ENCODE data around the gene CR2. TPM values are rescaled to one million over a fixed set of nuclear protein-coding genes. Genes with fewer than 3 reads are reported as not detected.
"Not testable (repeated sequence)": the region's sequence is repeated elsewhere in the genome, so short reads cannot be mapped to it uniquely, and the experiment has no call there.

Gene CR2
- total RNA-seq, 1 donor, result 1.4 TPM

- Histone ChIP-seq H3K9me3 (ENCODE audit: low read depth, low read length) (no peaks in the 10 kb centered on the region), H3K4me1 (ENCODE audit: insufficient read depth, low read length) (peaks cover 12% of the 10 kb centered on the region), H3K27me3 (ENCODE audit: insufficient read depth, low read length) (no peaks in the 10 kb centered on the region), H3K4me3 (ENCODE audit: low read length) (no peak overlapping the region)
Observed at GRCh38 chr1:207429963-207430362, 24.2 kb upstream of the CR2 start.

- Histone ChIP-seq H3K4me1 (ENCODE audit: insufficient read depth, low read length) (peaks cover 12% of the 10 kb centered on the region), H3K27me3 (ENCODE audit: insufficient read depth, low read length) (no peaks in the 10 kb centered on the region), H3K9me3 (ENCODE audit: low read depth, low read length) (no peaks in the 10 kb centered on the region)
Observed at GRCh38 chr1:207430602-207431001, 23.5 kb upstream of the CR2 start.

GRCh38 chr1:207431508-207431907 lies 22.6 kb upstream of the CR2 start:
- H3K4me3 ChIP-seq (ENCODE audit: low read length), result no peak overlapping the region
- no peaks in the 10 kb centered on the region for H3K9me3 ChIP-seq (ENCODE audit: low read depth, low read length)
- peaks cover 12% of the 10 kb centered on the region for H3K4me1 ChIP-seq (ENCODE audit: insufficient read depth, low read length)
- no peaks in the 10 kb centered on the region for H3K27me3 ChIP-seq (ENCODE audit: insufficient read depth, low read length)

More at GRCh38 chr1:207430602-207431001, 23.5 kb upstream of the CR2 start:
- H3K4me3 ChIP-seq (ENCODE audit: low read length), result no peak overlapping the region

GRCh38 chr1:207433435-207433834 lies 20.7 kb upstream of the CR2 start:
- no peaks in the 10 kb centered on the region for H3K9me3 ChIP-seq (ENCODE audit: low read depth, low read length)
- H3K4me1 ChIP-seq (ENCODE audit: insufficient read depth, low read length), result peaks cover 12% of the 10 kb centered on the region
- no peak overlapping the region for H3K4me3 ChIP-seq (ENCODE audit: low read length)
- H3K27me3 ChIP-seq (ENCODE audit: insufficient read depth, low read length), result no peaks in the 10 kb centered on the region

- not testable (repeated sequence) for H3K9me3 ChIP-seq (ENCODE audit: low read depth, low read length); H3K4me1 ChIP-seq (ENCODE audit: insufficient read depth, low read length); H3K27me3 ChIP-seq (ENCODE audit: insufficient read depth, low read length); H3K4me3 ChIP-seq (ENCODE audit: low read length)
Observed at GRCh38 chr1:207436746-207437145, 17.4 kb upstream of the CR2 start.

GRCh38 chr1:207440626-207441025 lies 13.5 kb upstream of the CR2 start:
- no peaks in the 10 kb centered on the region for H3K4me1 ChIP-seq (ENCODE audit: insufficient read depth, low read length)

GRCh38 chr1:207444514-207445217 lies 9.5 kb upstream of the CR2 start:
- Histone ChIP-seq H3K9me3 (ENCODE audit: low read depth, low read length) (no peaks in the 10 kb centered on the region), H3K27me3 (ENCODE audit: insufficient read depth, low read length) (no peaks in the 10 kb centered on the region), H3K4me3 (ENCODE audit: low read length) (no peak overlapping the region), H3K4me1 (ENCODE audit: insufficient read depth, low read length) (no peaks in the 10 kb centered on the region)

More at GRCh38 chr1:207440626-207441025, 13.5 kb upstream of the CR2 start:
- no peaks in the 10 kb centered on the region for H3K9me3 ChIP-seq (ENCODE audit: low read depth, low read length)
- H3K4me3 ChIP-seq (ENCODE audit: low read length), result no peak overlapping the region
- no peaks in the 10 kb centered on the region for H3K27me3 ChIP-seq (ENCODE audit: insufficient read depth, low read length)

GRCh38 chr1:207453710-207454045 lies 450 bp upstream of the CR2 start:
- H3K27me3 ChIP-seq (ENCODE audit: insufficient read depth, low read length), result peaks cover 64% of the 10 kb centered on the region
- peaks cover 22% of the 10 kb centered on the region for H3K4me1 ChIP-seq (ENCODE audit: insufficient read depth, low read length)
- no peaks in the 10 kb centered on the region for H3K9me3 ChIP-seq (ENCODE audit: low read depth, low read length)
- no peak overlapping the region for H3K4me3 ChIP-seq (ENCODE audit: low read length)

- H3K4me1 ChIP-seq (ENCODE audit: insufficient read depth, low read length), result peaks cover 27% of the 10 kb centered on the region
- H3K4me3 ChIP-seq (ENCODE audit: low read length), result no peak overlapping the region
- peaks cover 64% of the 10 kb centered on the region for H3K27me3 ChIP-seq (ENCODE audit: insufficient read depth, low read length)
- no peaks in the 10 kb centered on the region for H3K9me3 ChIP-seq (ENCODE audit: low read depth, low read length)
Observed at GRCh38 chr1:207455183-207455754, 1.1 kb downstream of the CR2 start.

- Histone ChIP-seq H3K27me3 (ENCODE audit: insufficient read depth, low read length) (peaks cover 37% of the 10 kb centered on the region), H3K4me1 (ENCODE audit: insufficient read depth, low read length) (peaks cover 27% of the 10 kb centered on the region), H3K9me3 (ENCODE audit: low read depth, low read length) (no peaks in the 10 kb centered on the region), H3K4me3 (ENCODE audit: low read length) (no peak overlapping the region)
Observed at GRCh38 chr1:207458414-207458813, 4.3 kb downstream of the CR2 start.

GRCh38 chr1:207459008-207459407 lies 4.9 kb downstream of the CR2 start:
- H3K27me3 ChIP-seq (ENCODE audit: insufficient read depth, low read length), result peaks cover 31% of the 10 kb centered on the region
- H3K9me3 ChIP-seq (ENCODE audit: low read depth, low read length), result no peaks in the 10 kb centered on the region
- peaks cover 24% of the 10 kb centered on the region for H3K4me1 ChIP-seq (ENCODE audit: insufficient read depth, low read length)
- no peak overlapping the region for H3K4me3 ChIP-seq (ENCODE audit: low read length)

GRCh38 chr1:207461649-207462048 lies 7.5 kb downstream of the CR2 start:
- peaks cover 6% of the 10 kb centered on the region for H3K27me3 ChIP-seq (ENCODE audit: insufficient read depth, low read length)
- H3K4me1 ChIP-seq (ENCODE audit: insufficient read depth, low read length), result peaks cover 10% of the 10 kb centered on the region
- no peaks in the 10 kb centered on the region for H3K9me3 ChIP-seq (ENCODE audit: low read depth, low read length)
- no peak overlapping the region for H3K4me3 ChIP-seq (ENCODE audit: low read length)

- H3K4me3 ChIP-seq (ENCODE audit: low read length), result no peak overlapping the region
- no peaks in the 10 kb centered on the region for H3K27me3 ChIP-seq (ENCODE audit: insufficient read depth, low read length)
- peaks cover 10% of the 10 kb centered on the region for H3K4me1 ChIP-seq (ENCODE audit: insufficient read depth, low read length)
- H3K9me3 ChIP-seq (ENCODE audit: low read depth, low read length), result no peaks in the 10 kb centered on the region
Observed at GRCh38 chr1:207462535-207462934, 8.4 kb downstream of the CR2 start.

GRCh38 chr1:207463021-207463420 lies 8.9 kb downstream of the CR2 start:
- H3K27me3 ChIP-seq (ENCODE audit: insufficient read depth, low read length), result no peaks in the 10 kb centered on the region
- H3K4me1 ChIP-seq (ENCODE audit: insufficient read depth, low read length), result peaks cover 9% of the 10 kb centered on the region
- H3K9me3 ChIP-seq (ENCODE audit: low read depth, low read length), result no peaks in the 10 kb centered on the region
- no peak overlapping the region for H3K4me3 ChIP-seq (ENCODE audit: low read length)

- peaks cover 4% of the 10 kb centered on the region for H3K4me1 ChIP-seq (ENCODE audit: insufficient read depth, low read length)
Observed at GRCh38 chr1:207463571-207463970, 9.4 kb downstream of the CR2 start.

GRCh38 chr1:207470927-207471326 lies 16.8 kb downstream of the CR2 start:
- Histone ChIP-seq H3K4me1 (ENCODE audit: insufficient read depth, low read length) (no peaks in the 10 kb centered on the region), H3K9me3 (ENCODE audit: low read depth, low read length) (no peaks in the 10 kb centered on the region), H3K27me3 (ENCODE audit: insufficient read depth, low read length) (peaks cover 3% of the 10 kb centered on the region), H3K4me3 (ENCODE audit: low read length) (no peak overlapping the region)

More at GRCh38 chr1:207463571-207463970, 9.4 kb downstream of the CR2 start:
- Histone ChIP-seq H3K27me3 (ENCODE audit: insufficient read depth, low read length) (no peaks in the 10 kb centered on the region), H3K9me3 (ENCODE audit: low read depth, low read length) (no peaks in the 10 kb centered on the region), H3K4me3 (ENCODE audit: low read length) (no peak overlapping the region)
